ENCODE data around the gene ASPSCR1.
A peak's percentile ranks its signal among the peaks of the same experiment; 100 is the strongest.

ASPSCR1 gene

DNA sequence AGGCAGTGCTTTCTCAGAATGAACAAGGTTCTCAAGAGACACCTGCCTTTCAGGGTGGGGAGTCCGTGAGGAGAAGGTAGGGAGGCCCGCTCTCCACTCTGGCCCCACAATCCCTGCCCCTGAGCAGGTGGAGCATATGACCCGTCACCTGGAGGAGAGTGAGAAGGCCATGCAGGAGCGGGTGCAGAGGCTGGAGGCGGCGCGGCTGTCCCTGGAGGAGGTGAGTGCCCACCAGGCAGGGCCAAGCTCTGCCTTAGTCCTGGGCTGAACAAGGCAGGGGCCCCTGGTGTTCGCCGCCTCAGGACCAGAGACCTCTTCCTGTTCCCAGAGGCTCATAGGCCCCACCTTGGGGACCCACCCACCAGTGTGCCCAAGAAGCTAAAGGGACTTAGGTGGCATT lies 51.5 kb downstream of the ASPSCR1 start:
- TF ChIP-seq, protein P1, sequence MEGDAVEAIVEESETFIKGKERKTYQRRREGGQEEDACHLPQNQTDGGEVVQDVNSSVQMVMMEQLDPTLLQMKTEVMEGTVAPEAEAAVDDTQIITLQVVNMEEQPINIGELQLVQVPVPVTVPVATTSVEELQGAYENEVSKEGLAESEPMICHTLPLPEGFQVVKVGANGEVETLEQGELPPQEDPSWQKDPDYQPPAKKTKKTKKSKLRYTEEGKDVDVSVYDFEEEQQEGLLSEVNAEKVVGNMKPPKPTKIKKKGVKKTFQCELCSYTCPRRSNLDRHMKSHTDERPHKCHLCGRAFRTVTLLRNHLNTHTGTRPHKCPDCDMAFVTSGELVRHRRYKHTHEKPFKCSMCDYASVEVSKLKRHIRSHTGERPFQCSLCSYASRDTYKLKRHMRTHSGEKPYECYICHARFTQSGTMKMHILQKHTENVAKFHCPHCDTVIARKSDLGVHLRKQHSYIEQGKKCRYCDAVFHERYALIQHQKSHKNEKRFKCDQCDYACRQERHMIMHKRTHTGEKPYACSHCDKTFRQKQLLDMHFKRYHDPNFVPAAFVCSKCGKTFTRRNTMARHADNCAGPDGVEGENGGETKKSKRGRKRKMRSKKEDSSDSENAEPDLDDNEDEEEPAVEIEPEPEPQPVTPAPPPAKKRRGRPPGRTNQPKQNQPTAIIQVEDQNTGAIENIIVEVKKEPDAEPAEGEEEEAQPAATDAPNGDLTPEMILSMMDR (conservative IDR thresholded peaks at IDR 0.05; ENCODE audit: control insufficient read depth, insufficient read depth, low read depth, low read length) = no peak
- no peak overlapping the region for H3K4me3 ChIP-seq (ENCODE audit: control insufficient read depth, low read depth, low read length)
- no peak for DNase-seq (ENCODE audit: low read depth)

DNA sequence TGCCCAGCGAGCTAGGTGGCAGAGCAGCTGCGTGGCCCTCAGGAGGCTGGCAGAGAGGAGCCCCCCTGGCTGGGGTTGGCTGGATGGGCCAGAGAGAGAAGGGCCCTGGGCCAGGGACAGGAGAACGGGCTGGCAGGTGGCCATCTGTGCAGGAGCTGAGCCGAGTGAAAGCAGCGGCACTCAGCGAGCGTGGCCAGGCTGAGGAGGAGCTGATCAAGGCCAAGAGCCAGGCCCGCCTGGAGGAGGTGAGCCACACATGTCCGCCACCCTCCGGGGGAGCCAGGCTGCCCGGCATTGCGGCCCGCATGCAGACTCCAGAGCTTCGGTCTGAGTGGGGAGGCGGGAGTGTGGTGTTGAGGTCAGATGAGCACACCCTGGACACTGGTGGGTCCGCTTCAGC lies 52.0 kb downstream of the ASPSCR1 start:
- H3K4me3 ChIP-seq (ENCODE audit: control insufficient read depth, low read depth, low read length) = no peak overlapping the region
- TF ChIP-seq, protein P1 (conservative IDR thresholded peaks at IDR 0.05; ENCODE audit: control insufficient read depth, insufficient read depth, low read depth, low read length) = no peak
- no peak for DNase-seq (ENCODE audit: low read depth)

DNA sequence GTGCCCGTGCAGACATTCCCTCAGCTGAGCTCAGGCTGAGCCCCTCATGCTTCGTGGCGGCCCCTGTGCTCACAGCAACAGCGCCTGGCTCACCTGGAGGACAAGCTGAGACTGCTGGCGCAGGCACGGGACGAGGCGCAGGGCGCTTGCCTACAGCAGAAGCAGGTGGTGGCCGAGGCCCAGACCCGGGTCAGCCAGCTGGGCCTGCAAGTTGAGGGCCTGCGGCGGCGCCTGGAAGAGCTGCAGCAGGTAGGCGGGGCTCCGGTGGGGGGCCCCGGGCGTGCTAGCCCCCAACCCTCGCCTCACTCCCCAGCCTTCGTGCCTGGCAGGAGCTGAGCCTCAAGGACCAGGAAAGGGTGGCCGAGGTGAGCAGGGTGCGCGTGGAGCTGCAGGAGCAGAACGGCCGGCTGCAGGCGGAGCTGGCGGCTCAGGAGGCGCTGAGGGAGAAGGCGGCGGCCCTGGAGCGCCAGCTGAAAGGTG lies 52.6 kb downstream of the ASPSCR1 start:
- TF ChIP-seq, protein P1 (conservative IDR thresholded peaks at IDR 0.05; ENCODE audit: control insufficient read depth, insufficient read depth, low read depth, low read length) = no peak
- H3K4me3 ChIP-seq (ENCODE audit: control insufficient read depth, low read depth, low read length) = no peak overlapping the region

DNA sequence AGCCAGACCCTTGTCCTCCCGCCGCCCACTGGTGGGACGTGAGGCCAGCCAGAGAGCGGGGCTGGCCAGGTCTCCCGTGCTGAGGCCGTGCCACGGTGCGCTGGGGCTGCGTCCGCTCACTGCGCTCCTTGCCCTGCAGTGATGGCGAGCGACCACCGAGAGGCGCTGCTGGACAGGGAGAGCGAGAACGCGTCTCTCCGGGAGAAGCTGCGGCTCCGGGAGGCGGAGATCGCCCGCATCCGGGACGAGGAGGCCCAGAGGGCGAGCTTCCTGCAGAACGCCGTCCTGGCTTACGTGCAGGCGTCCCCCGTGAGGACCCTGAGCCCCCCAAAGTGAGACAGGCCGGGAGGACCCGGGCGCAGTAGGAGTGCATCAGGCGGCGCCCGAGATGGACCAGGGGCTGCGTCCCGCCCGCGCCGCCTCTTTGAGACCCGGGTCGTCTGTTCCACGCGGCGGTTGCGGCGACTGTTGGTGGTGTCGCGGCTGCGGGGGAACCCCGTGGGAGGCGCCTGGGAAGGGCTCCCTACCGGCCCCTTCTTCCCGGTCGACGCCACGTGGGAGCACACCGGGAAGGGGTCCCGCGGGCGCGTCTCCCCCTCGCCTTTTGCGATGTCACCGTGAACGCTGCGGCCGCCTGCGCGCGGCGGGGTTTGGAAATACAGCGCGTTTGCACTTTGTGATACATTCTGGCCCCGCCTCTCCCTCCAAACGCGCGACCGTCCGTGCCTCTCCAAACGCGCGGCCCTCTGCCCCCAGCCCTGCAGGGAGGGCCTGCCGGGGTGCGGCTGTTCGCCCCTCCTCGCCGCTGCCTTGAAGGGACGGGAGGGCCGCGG lies 53.3 kb downstream of the ASPSCR1 start:
- DNase-seq (ENCODE audit: low read depth) = peak; percentile 85
- H3K4me3 ChIP-seq (ENCODE audit: control insufficient read depth, low read depth, low read length) = peak overlapping the region; percentile 41
- TF ChIP-seq, protein P1 (conservative IDR thresholded peaks at IDR 0.05; ENCODE audit: control insufficient read depth, insufficient read depth, low read depth, low read length) = peak; percentile 64

More for the DNA sequence above, 52.6 kb downstream of the ASPSCR1 start:
- DNase-seq (ENCODE audit: low read depth) = no peak

DNA sequence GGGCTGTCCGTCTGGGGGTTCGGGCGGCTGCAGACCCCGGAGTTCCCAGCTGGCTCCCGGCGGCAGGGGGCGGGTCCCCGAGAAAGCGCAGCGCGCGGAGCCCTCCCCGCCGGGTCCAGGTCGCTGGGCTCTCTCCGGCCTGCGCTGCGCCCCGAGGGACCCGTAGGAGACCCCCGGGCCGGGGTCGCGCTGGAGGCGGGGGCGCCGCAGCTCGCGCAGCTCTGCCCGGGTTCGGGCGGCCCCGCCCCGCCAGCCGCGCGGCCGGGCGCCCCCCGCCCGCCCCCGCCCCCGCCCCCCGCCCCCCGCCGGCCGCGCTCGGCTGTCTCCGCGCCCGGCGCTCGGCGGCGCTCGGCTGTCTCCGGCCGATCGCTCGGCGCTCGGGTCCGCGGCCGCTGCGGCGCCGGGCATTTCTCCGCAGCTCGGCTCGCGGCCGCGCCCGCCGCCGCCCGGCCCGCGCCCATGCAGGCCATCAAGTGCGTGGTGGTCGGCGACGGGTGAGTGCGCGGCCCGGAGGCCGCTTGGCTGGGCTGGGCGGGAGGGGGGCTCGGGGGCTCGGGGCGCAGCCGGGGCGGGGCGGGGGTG lies 54.0 kb downstream of the ASPSCR1 start, which contains the start of gene RAC3:
Gene RAC3, plus strand, starts transcription at position 376 of the 582 bp plus-strand sequence. Its CDS starts 84 bp downstream, at position 460.
- DNase-seq (ENCODE audit: low read depth) = no peak
- TF ChIP-seq, protein P1 (conservative IDR thresholded peaks at IDR 0.05; ENCODE audit: control insufficient read depth, insufficient read depth, low read depth, low read length) = no peak
- H3K4me3 ChIP-seq (ENCODE audit: control insufficient read depth, low read depth, low read length) = peak within 1 kb of the TSS; percentile 42

DNA sequence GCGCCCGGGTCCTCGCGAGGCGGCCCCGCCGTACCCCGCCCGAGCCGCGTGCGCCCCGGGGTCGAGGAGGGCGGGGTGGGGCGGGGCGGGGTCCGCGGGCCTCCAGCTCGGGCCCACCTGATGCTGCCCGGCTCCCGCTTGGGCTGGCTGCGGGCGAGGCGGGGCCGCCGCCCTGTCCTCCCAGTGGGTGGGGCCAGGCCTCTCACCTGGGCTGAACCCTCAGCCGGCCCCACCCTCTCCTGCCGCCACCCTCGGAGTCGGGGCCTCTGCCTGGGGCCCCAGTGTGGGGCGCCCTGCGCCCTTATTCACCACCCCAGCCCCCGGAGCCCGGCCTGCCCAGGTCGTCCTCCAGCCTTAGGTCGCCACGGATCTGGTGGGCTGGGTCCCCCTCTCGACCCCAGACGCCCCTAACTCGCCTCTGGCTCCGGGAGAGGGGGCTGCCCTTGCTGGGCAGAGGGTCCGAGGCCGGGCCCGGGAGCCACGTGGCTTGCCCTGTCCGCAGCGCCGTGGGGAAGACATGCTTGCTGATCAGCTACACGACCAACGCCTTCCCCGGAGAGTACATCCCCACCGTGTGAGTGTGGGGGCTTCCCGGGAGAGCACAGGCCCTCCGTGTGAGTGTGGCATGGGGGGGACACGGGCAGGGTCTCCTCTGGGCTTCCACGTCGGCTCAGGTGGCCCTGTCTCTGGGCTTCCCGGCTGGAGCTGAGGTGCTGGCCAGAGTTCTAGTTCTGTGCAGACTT lies 54.6 kb downstream of the ASPSCR1 start:
- peak overlapping the region; percentile 42 for H3K4me3 ChIP-seq (ENCODE audit: control insufficient read depth, low read depth, low read length)
- DNase-seq (ENCODE audit: low read depth) = no peak

More for the DNA sequence above, 54.6 kb downstream of the ASPSCR1 start:
- TF ChIP-seq, protein P1 (conservative IDR thresholded peaks at IDR 0.05; ENCODE audit: control insufficient read depth, insufficient read depth, low read depth, low read length) = no peak
